RWPE2 (cell line): ENCODE results near the gene LRRK1.

Experiments used
- ATAC-seq: fragments of 200-7000 bp; cut with Tn5 transposase; 3 replicates; pipeline ENCODE4 v1.9.1; 2021; ENCODE audit warnings: low read depth
- DNase-seq: peaks from one replicate; pipeline ENCODE4 v3.0.0-alpha.2; 2020; ENCODE audit warnings: low spot score
- H3K27ac ChIP-seq: fragments of 450-650 bp; 2 replicates; pipeline ENCODE4 v1.5.1; 2017; ENCODE audit warnings: mild to moderate bottlenecking; ENCODE audit not compliant: poor library complexity, severe bottlenecking
- H3K27me3 ChIP-seq: fragments of 250-450 bp; sonication (Bioruptor Pico); 2 replicates; pipeline ENCODE4 v1.5.1; 2021; ENCODE audit warnings: mild to moderate bottlenecking, moderate library complexity; ENCODE audit not compliant: insufficient read depth, poor library complexity, severe bottlenecking
- H3K36me3 ChIP-seq: fragments of 250-450 bp; sonication (Bioruptor Pico); 2 replicates; pipeline ENCODE4 v1.5.1; 2020; ENCODE audit warnings: low read depth, mild to moderate bottlenecking, moderate library complexity
- H3K4me1 ChIP-seq: fragments of 250-450 bp; sonication (Bioruptor Pico); 2 replicates; pipeline ENCODE4 v1.5.1; 2021; ENCODE audit warnings: mild to moderate bottlenecking, moderate library complexity; ENCODE audit not compliant: insufficient read depth, poor library complexity, severe bottlenecking
- H3K4me3 ChIP-seq: fragments of 250-450 bp; sonication (Bioruptor Pico); 2 replicates; pipeline ENCODE4 v1.5.1; 2021; ENCODE audit warnings: mild to moderate bottlenecking, moderate library complexity; ENCODE audit not compliant: severe bottlenecking
- H3K9me3 ChIP-seq: fragments of 250-450 bp; sonication (Bioruptor Pico); 2 replicates; pipeline ENCODE4 v1.5.1; 2021; ENCODE audit warnings: mild to moderate bottlenecking, moderate library complexity; ENCODE audit not compliant: severe bottlenecking
- CTCF ChIP-seq: fragments of 450-650 bp; IDR thresholded peaks from one replicate; pipeline ENCODE4 v1.5.1; 2017; ENCODE audit warnings: mild to moderate bottlenecking, moderate library complexity; ENCODE audit not compliant: poor library complexity, severe bottlenecking

LRRK1 gene

GRCh38 chr15:101086394-101087171 is 167.4 kb downstream of the LRRK1 start:
- Histone ChIP-seq H3K4me1 (no peaks in the 10 kb centered on the region), H3K9me3 (no peaks in the 10 kb centered on the region), H3K36me3 (no peaks in the 10 kb centered on the region), H3K27me3 (no peaks in the 10 kb centered on the region), H3K4me3 (no peak overlapping the region), H3K27ac (no peak overlapping the region)
- ATAC-seq (no peak), DNase-seq (peak; percentile 69)
- TF ChIP-seq CTCF = no peak

- Histone ChIP-seq H3K27ac (no peak overlapping the region), H3K9me3 (no peaks in the 10 kb centered on the region), H3K4me3 (no peak overlapping the region), H3K4me1 (no peaks in the 10 kb centered on the region), H3K36me3 (no peaks in the 10 kb centered on the region), H3K27me3 (no peaks in the 10 kb centered on the region)
- TF ChIP-seq CTCF = no peak
- DNase-seq = peak; percentile 59
- no peak for ATAC-seq
Measured at GRCh38 chr15:101087172-101087769, 168.1 kb downstream of the LRRK1 start.

GRCh38 chr15:101088271-101088670 is 169.1 kb downstream of the LRRK1 start:
- Histone ChIP-seq H3K36me3 (no peaks in the 10 kb centered on the region), H3K27ac (no peak overlapping the region), H3K4me3 (no peak overlapping the region), H3K4me1 (no peaks in the 10 kb centered on the region), H3K27me3 (no peaks in the 10 kb centered on the region), H3K9me3 (no peaks in the 10 kb centered on the region)
- no peak for TF ChIP-seq CTCF
- ATAC-seq (no peak), DNase-seq (peak; percentile 65)

GRCh38 chr15:101088788-101089578 is 169.8 kb downstream of the LRRK1 start:
- TF ChIP-seq CTCF = peak; percentile 100
- H3K9me3 ChIP-seq = no peaks in the 10 kb centered on the region
- no peaks in the 10 kb centered on the region for H3K27me3 ChIP-seq
- H3K4me3 ChIP-seq = no peak overlapping the region
- no peaks in the 10 kb centered on the region for H3K36me3 ChIP-seq
- DNase-seq (peak; percentile 72), ATAC-seq (peak; percentile 85)
- H3K27ac ChIP-seq = no peak overlapping the region
- H3K4me1 ChIP-seq = no peaks in the 10 kb centered on the region
